Skeletal muscle satellite cell (primary cell): ENCODE measurements around the gene SLC49A3.
"Not testable (repeated sequence)": the region's sequence is repeated elsewhere in the genome, so short reads cannot be mapped to it uniquely, and the experiment has no call there.

Experiments
- H3K27me3 ChIP-seq: 2 replicates; pipeline ENCODE4 v1.7.0; 2013; ENCODE audit warnings: low read length; ENCODE audit not compliant: control insufficient read depth, insufficient read depth
- H3K36me3 ChIP-seq: 2 replicates; pipeline ENCODE4 v1.7.0; 2013; ENCODE audit warnings: mild to moderate bottlenecking, control low read depth, low read length; ENCODE audit not compliant: insufficient read depth
- H3K4me1 ChIP-seq: 2 replicates; pipeline ENCODE4 v1.7.0; 2013; ENCODE audit warnings: low read length; ENCODE audit not compliant: control insufficient read depth, insufficient read depth
- H3K4me2 ChIP-seq: 2 replicates; pipeline ENCODE4 v1.7.0; 2013; ENCODE audit warnings: mild to moderate bottlenecking, low read length
- H3K4me3 ChIP-seq: 2 replicates; pipeline ENCODE4 v1.7.0; 2013; ENCODE audit warnings: low read length
- H3K9ac ChIP-seq: 2 replicates; pipeline ENCODE4 v1.7.0; 2013; ENCODE audit warnings: mild to moderate bottlenecking, low read depth, low read length, moderate library complexity
- H3K9me3 ChIP-seq: replicated peaks from 2 replicates; pipeline ENCODE4 v1.7.0; 2013; ENCODE audit warnings: mild to moderate bottlenecking, control low read depth, low read length

The SLC49A3 gene

GRCh38 chr4:637536-638280 is 51.2 kb downstream of the SLC49A3 start:
- H3K4me1 ChIP-seq, result no peaks in the 10 kb centered on the region
- H3K9me3 ChIP-seq, result no peaks in the 10 kb centered on the region
- H3K27me3 ChIP-seq, result peaks cover 22% of the 10 kb centered on the region
- no peaks in the 10 kb centered on the region for H3K36me3 ChIP-seq
- no peak overlapping the region for H3K4me3 ChIP-seq
- no peak overlapping the region for H3K9ac ChIP-seq
- H3K4me2 ChIP-seq, result no peak overlapping the region

- Histone ChIP-seq H3K36me3 (no peaks in the 10 kb centered on the region), H3K9me3 (no peaks in the 10 kb centered on the region), H3K4me3 (no peak overlapping the region), H3K27me3 (peaks cover 22% of the 10 kb centered on the region), H3K9ac (no peak overlapping the region), H3K4me1 (no peaks in the 10 kb centered on the region), H3K4me2 (no peak overlapping the region)
Measured at GRCh38 chr4:636628-637159, 52.3 kb downstream of the SLC49A3 start.

- H3K4me2 ChIP-seq, result no peak overlapping the region
- H3K36me3 ChIP-seq, result no peaks in the 10 kb centered on the region
- H3K9me3 ChIP-seq, result no peaks in the 10 kb centered on the region
- H3K9ac ChIP-seq, result no peak overlapping the region
- peaks cover 22% of the 10 kb centered on the region for H3K27me3 ChIP-seq
- H3K4me3 ChIP-seq, result no peak overlapping the region
- H3K4me1 ChIP-seq, result no peaks in the 10 kb centered on the region
Measured at GRCh38 chr4:635851-636627, 52.9 kb downstream of the SLC49A3 start.

GRCh38 chr4:635066-635835 is 53.7 kb downstream of the SLC49A3 start:
- not testable (repeated sequence) for H3K4me2 ChIP-seq, H3K36me3 ChIP-seq, H3K4me3 ChIP-seq, H3K9ac ChIP-seq, H3K4me1 ChIP-seq, H3K9me3 ChIP-seq
- H3K27me3 ChIP-seq, result peaks cover 21% of the 10 kb centered on the region

GRCh38 chr4:634599-634985 is 54.4 kb downstream of the SLC49A3 start:
- no peaks in the 10 kb centered on the region for H3K36me3 ChIP-seq
- no peak overlapping the region for H3K4me3 ChIP-seq
- H3K4me1 ChIP-seq, result no peaks in the 10 kb centered on the region
- peaks cover 27% of the 10 kb centered on the region for H3K27me3 ChIP-seq
- H3K4me2 ChIP-seq, result no peak overlapping the region
- no peak overlapping the region for H3K9ac ChIP-seq
- no peaks in the 10 kb centered on the region for H3K9me3 ChIP-seq

- no peaks in the 10 kb centered on the region for H3K36me3 ChIP-seq
- H3K4me3 ChIP-seq, result no peak overlapping the region
- no peaks in the 10 kb centered on the region for H3K4me1 ChIP-seq
- H3K9ac ChIP-seq, result no peak overlapping the region
- H3K27me3 ChIP-seq, result peaks cover 28% of the 10 kb centered on the region
- no peaks in the 10 kb centered on the region for H3K9me3 ChIP-seq
- no peak overlapping the region for H3K4me2 ChIP-seq
Measured at GRCh38 chr4:633976-634598, 54.9 kb downstream of the SLC49A3 start.

GRCh38 chr4:633406-633805 is 55.5 kb downstream of the SLC49A3 start:
- Histone ChIP-seq H3K9me3 (no peaks in the 10 kb centered on the region), H3K36me3 (no peaks in the 10 kb centered on the region), H3K4me1 (no peaks in the 10 kb centered on the region), H3K4me3 (no peak overlapping the region), H3K9ac (no peak overlapping the region), H3K27me3 (peaks cover 28% of the 10 kb centered on the region), H3K4me2 (no peak overlapping the region)

GRCh38 chr4:632926-633325 is 56.0 kb downstream of the SLC49A3 start:
- peaks cover 27% of the 10 kb centered on the region for H3K27me3 ChIP-seq
- H3K36me3 ChIP-seq, result no peaks in the 10 kb centered on the region
- H3K4me2 ChIP-seq, result no peak overlapping the region
- no peak overlapping the region for H3K4me3 ChIP-seq
- H3K4me1 ChIP-seq, result no peaks in the 10 kb centered on the region
- H3K9me3 ChIP-seq, result no peaks in the 10 kb centered on the region
- no peak overlapping the region for H3K9ac ChIP-seq

- Histone ChIP-seq H3K4me1 (no peaks in the 10 kb centered on the region), H3K27me3 (peaks cover 20% of the 10 kb centered on the region), H3K9ac (no peak overlapping the region), H3K4me3 (no peak overlapping the region), H3K36me3 (no peaks in the 10 kb centered on the region), H3K9me3 (no peaks in the 10 kb centered on the region), H3K4me2 (no peak overlapping the region)
Measured at GRCh38 chr4:632196-632790, 56.7 kb downstream of the SLC49A3 start.
